ENCODE measurements around the gene NUTM1.

The NUTM1 gene, protein sequence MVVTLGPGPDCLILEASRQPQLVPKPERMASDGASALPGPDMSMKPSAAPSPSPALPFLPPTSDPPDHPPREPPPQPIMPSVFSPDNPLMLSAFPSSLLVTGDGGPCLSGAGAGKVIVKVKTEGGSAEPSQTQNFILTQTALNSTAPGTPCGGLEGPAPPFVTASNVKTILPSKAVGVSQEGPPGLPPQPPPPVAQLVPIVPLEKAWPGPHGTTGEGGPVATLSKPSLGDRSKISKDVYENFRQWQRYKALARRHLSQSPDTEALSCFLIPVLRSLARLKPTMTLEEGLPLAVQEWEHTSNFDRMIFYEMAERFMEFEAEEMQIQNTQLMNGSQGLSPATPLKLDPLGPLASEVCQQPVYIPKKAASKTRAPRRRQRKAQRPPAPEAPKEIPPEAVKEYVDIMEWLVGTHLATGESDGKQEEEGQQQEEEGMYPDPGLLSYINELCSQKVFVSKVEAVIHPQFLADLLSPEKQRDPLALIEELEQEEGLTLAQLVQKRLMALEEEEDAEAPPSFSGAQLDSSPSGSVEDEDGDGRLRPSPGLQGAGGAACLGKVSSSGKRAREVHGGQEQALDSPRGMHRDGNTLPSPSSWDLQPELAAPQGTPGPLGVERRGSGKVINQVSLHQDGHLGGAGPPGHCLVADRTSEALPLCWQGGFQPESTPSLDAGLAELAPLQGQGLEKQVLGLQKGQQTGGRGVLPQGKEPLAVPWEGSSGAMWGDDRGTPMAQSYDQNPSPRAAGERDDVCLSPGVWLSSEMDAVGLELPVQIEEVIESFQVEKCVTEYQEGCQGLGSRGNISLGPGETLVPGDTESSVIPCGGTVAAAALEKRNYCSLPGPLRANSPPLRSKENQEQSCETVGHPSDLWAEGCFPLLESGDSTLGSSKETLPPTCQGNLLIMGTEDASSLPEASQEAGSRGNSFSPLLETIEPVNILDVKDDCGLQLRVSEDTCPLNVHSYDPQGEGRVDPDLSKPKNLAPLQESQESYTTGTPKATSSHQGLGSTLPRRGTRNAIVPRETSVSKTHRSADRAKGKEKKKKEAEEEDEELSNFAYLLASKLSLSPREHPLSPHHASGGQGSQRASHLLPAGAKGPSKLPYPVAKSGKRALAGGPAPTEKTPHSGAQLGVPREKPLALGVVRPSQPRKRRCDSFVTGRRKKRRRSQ

GRCh38 chr15:34342737-34343575 is at the start of gene NUTM1, which contains the start of gene NOP10:
Gene NUTM1, plus strand, starts transcription at chr15:34343315. Its CDS starts 382 bp downstream, at chr15:34343697.
Gene NOP10, minus strand, starts transcription at chr15:34343136. Its CDS starts 63 bp downstream, at chr15:34343073.
- TF ChIP-seq GATA1 (IDR thresholded peaks at IDR 0.05; ENCODE audit: low read depth, low read length) (no peak), POLR2A (IDR thresholded peaks at IDR 0.05; ENCODE audit: low read length) (peak; percentile 94)
- DNase-seq, result peak; percentile 97

- TF ChIP-seq POLR2A (IDR thresholded peaks at IDR 0.05; ENCODE audit: low read length) (no peak), GATA1 (IDR thresholded peaks at IDR 0.05; ENCODE audit: low read depth, low read length) (no peak)
- no peak for DNase-seq
Observed at GRCh38 chr15:34297059-34297458, 46.1 kb upstream of the NUTM1 start.

DNA sequence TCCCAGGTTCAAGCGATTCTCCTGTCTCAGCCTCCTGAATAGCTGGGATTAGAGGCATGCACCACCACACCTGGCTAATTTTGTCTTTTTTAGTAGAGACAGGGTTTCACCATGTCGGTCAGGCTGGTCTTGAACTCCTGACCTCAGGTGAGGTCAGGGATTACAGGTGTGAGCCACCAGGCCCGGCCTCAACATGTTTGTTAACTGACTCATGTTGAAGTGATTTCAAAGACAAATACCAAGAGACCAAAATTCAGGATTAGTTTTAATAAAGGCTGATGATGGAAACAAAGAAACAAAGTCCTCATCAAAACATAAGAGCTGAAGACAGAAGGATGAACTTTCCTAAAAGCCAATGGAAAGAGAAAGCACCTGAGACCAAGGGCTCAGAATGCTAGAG is 42.1 kb upstream of the NUTM1 start:
- TF ChIP-seq POLR2A (IDR thresholded peaks at IDR 0.05; ENCODE audit: low read length) (no peak), GATA1 (IDR thresholded peaks at IDR 0.05; ENCODE audit: low read depth, low read length) (no peak)
- DNase-seq, result no peak

GRCh38 chr15:34304613-34305012 is 38.5 kb upstream of the NUTM1 start:
- TF ChIP-seq GATA1 (IDR thresholded peaks at IDR 0.05; ENCODE audit: low read depth, low read length) (no peak), POLR2A (IDR thresholded peaks at IDR 0.05; ENCODE audit: low read length) (no peak)
- DNase-seq, result no peak

DNA sequence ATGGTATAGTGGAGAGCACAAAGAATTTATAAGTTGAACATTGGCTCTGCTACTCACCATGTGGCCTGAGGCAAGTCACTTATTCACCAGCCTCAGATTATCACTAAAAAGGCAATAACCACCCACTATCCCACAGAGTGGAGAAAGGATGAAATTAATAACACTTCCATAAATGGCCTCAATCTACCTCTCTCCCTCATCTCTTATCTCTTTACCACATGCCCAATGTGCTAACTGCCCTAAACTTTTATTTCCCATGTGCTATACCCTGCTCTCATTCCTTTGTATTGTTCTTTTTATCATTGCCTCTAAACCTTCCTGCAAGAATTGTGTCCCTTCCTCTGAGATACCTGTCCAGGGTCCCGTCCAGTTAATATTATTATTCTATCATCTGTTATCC is 31.6 kb upstream of the NUTM1 start:
- peak in 1 of 2 experiments; percentile 47 for DNase-seq

GRCh38 chr15:34314491-34315490 is 28.3 kb upstream of the NUTM1 start:
- TF ChIP-seq POLR2A (IDR thresholded peaks at IDR 0.05; ENCODE audit: low read length) (no peak), GATA1 (IDR thresholded peaks at IDR 0.05; ENCODE audit: low read depth, low read length) (no peak)
- peak; percentile 25 to 56 for DNase-seq

More for the DNA sequence above, 31.6 kb upstream of the NUTM1 start:
- TF ChIP-seq POLR2A (IDR thresholded peaks at IDR 0.05; ENCODE audit: low read length) (no peak), GATA1 (IDR thresholded peaks at IDR 0.05; ENCODE audit: low read depth, low read length) (no peak)

GRCh38 chr15:34318277-34319079 is 24.6 kb upstream of the NUTM1 start:
- DNase-seq, result peak; percentile 61 to 71
- TF ChIP-seq POLR2A (IDR thresholded peaks at IDR 0.05; ENCODE audit: low read length) (peak; percentile 53), GATA1 (IDR thresholded peaks at IDR 0.05; ENCODE audit: low read depth, low read length) (no peak)

DNA sequence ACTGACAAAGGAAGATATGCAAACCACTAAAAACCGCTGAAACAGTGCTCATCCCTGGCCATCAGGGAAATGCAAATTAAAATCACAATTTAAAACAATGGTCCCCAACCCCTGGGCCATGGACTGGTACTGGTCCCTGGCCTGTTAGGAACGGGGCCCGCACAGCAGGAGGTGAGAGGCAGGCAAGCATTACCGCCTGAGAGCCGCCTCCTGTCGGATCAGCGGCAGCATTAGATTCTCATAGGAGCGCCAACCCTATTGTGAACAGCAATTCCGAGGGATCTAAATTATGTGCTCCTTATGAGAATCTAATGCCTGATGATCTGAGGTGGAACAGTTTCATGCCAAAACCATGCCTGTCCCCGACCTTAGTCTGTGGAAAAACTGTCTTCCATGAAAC is 19.9 kb upstream of the NUTM1 start:
- no peak for TF ChIP-seq GATA1 (IDR thresholded peaks at IDR 0.05; ENCODE audit: low read depth, low read length)
- TF ChIP-seq POLR2A (IDR thresholded peaks at IDR 0.05; ENCODE audit: low read length), result no peak
- no peak for DNase-seq

- no peak for TF ChIP-seq POLR2A (IDR thresholded peaks at IDR 0.05; ENCODE audit: low read length)
- DNase-seq, result no peak
Observed at GRCh38 chr15:34324933-34325332, 18.2 kb upstream of the NUTM1 start.

DNA sequence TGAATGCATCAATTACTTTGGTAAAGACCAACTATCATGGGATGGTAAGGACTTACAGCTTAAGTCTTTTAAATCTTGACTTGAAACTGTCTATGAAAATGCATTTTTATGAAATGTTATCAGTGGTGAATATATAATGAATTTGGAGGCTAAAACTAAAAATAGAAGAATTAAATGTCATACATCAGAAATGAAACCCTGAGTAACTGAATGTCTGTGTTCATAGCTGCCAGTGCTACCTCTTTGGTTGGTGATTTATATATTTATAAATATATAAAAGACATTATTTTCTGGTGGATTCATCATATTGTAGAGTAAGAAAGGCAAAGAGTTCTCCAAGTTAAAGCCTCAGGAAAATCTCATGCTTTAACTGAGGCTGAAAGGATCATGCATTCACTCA is 17.7 kb upstream of the NUTM1 start:
- no peak for DNase-seq
- no peak for TF ChIP-seq POLR2A (IDR thresholded peaks at IDR 0.05; ENCODE audit: low read length)
- TF ChIP-seq GATA1 (IDR thresholded peaks at IDR 0.05; ENCODE audit: low read depth, low read length), result no peak

DNA sequence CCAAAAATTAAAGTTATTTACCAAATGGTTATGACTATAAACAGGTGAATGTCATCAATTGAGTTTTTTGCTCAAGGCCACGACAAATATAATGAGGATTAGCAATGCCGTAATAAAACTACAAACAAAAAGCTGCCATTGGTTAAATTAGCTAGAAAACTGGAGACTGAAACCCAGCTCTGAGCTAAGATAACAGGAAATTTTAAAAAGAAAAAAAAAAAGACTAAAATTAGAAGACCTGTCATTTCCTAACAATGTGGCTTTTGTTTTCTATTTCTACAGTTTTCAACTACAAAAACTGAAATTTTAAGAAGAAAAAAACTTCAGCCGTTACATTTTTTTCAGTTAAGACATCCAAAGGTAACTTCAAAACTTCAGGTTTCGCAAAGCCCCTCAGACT is 15.2 kb upstream of the NUTM1 start:
- no peak for TF ChIP-seq POLR2A (IDR thresholded peaks at IDR 0.05; ENCODE audit: low read length)
- DNase-seq, result no peak
